IPS-15b (cell line): ENCODE data around the gene GTF2A2.
"Not testable (repeated sequence)": the region's sequence is repeated elsewhere in the genome, so short reads cannot be mapped to it uniquely, and the experiment has no call there.

Experiments
- H3K27me3 ChIP-seq: one replicate; pipeline ENCODE4 v1.6.1; 2013; ENCODE audit warnings: low read length; ENCODE audit not compliant: control insufficient read depth, insufficient read depth
- H3K36me3 ChIP-seq: one replicate; pipeline ENCODE4 v1.6.1; 2013; ENCODE audit warnings: low read length; ENCODE audit not compliant: control insufficient read depth, insufficient read depth
- H3K4me1 ChIP-seq: one replicate; pipeline ENCODE4 v1.6.1; 2013; ENCODE audit warnings: mild to moderate bottlenecking, low read length; ENCODE audit not compliant: control insufficient read depth, insufficient read depth
- H3K4me3 ChIP-seq: one replicate; pipeline ENCODE4 v1.5.1; 2013; ENCODE audit warnings: low read depth, low read length
- H3K9ac ChIP-seq: one replicate; pipeline ENCODE4 v1.6.1; 2013; ENCODE audit warnings: low read depth, mild to moderate bottlenecking, low read length
- H3K9me3 ChIP-seq: one replicate; pipeline ENCODE4 v1.6.1; 2013; ENCODE audit warnings: mild to moderate bottlenecking, low read length; ENCODE audit not compliant: control insufficient read depth, insufficient read depth

The GTF2A2 gene

DNA sequence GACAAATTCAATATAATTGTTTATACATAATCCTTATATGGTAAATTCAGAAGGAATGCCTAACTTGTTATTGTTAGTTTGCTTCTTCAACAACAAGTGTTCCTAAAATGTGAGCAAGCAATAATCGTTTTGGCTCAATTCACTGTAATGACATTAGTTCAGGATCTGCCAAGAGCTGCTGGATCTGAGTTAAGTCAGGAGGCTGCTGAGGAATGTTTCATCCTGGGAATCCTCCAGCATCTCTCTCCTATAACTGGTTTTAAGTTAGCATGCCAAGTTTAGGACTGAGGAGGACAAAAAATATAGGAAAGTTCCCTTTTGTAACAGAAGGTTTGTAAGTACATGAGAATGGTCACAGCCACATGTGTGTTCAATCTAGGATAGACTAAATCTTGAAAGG is 4.9 kb upstream of the GTF2A2 start:
- H3K36me3 ChIP-seq, result no peaks in the 10 kb centered on the region

DNA sequence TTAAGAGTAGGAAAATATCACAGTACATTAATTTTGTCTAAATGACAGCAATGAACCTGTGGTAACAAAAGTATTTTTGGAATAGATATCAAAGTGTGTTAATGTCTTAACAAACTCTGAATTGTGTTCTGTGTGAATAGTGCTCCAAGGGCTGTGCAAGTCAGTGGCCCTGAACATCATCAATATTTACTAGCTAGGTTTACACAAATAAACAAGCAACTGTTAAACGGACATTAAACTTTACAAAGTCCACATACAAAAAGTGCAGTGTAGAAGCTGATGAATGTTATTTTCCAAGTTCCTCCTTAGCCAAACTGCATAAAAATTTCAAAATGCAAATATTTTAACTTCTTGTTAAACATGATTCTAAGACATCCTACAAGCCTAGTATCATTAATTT is 2.1 kb upstream of the GTF2A2 start:
- H3K9ac ChIP-seq, result no peak overlapping the region
- H3K4me3 ChIP-seq, result no peak overlapping the region
- H3K27me3 ChIP-seq, result no peaks in the 10 kb centered on the region
- no peaks in the 10 kb centered on the region for H3K9me3 ChIP-seq
- H3K4me1 ChIP-seq, result peaks cover 3% of the 10 kb centered on the region
- H3K36me3 ChIP-seq, result no peaks in the 10 kb centered on the region

More for the DNA sequence above, 4.9 kb upstream of the GTF2A2 start:
- Histone ChIP-seq H3K27me3 (no peaks in the 10 kb centered on the region), H3K9ac (no peak overlapping the region), H3K9me3 (no peaks in the 10 kb centered on the region), H3K4me3 (no peak overlapping the region), H3K4me1 (no peaks in the 10 kb centered on the region)

DNA sequence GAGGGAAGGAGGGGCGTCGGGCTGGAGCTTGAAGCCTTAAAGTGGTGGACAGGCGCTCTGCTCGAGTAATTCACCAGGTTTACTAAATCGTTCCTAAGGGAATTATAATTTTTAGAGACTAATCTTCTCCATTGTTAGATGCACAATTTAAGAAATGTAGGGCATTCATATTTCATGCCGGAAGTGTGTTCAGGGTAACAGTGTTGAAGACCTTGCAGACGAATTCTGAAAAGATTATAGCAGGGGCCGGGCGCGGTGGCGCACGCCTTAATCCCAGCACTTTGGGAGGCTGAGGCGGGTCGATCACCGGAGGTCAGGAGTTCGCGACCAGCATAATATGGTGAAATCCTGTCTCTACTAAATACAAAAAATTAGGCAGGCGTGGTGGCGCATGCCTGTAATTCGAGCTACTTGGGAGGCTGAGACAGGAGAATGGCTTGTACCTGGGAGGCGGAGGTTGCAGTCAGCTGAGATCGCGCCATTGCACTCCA is 365 bp upstream of the GTF2A2 start:
- H3K4me1 ChIP-seq, result peaks cover 3% of the 10 kb centered on the region
- H3K9ac ChIP-seq, result no peak overlapping the region
- peaks cover 2% of the 10 kb centered on the region for H3K36me3 ChIP-seq
- no peaks in the 10 kb centered on the region for H3K9me3 ChIP-seq
- peak overlapping the region; percentile 79 for H3K4me3 ChIP-seq
- no peaks in the 10 kb centered on the region for H3K27me3 ChIP-seq

DNA sequence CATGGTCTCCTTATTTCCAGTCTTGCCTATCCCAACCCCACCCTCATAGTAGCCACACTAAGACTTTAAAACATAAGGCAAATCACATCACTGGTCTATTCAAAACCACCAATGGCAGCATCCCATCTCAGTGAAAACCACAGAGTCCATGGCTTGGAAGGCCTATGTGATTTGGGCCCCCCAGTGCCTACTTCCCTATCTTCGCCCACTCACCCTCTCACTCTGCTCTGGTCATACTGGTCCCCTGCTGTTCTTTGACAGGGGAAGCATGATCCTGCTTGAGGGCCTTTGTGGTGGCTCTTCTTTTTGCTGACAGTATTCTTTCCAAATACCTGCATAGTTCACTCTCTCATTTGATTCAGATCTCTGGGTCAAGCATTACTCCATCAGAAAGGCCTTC is 3.3 kb downstream of the GTF2A2 start:
- Histone ChIP-seq H3K27me3 (no peaks in the 10 kb centered on the region), H3K9ac (no peak overlapping the region), H3K4me1 (peaks cover 3% of the 10 kb centered on the region), H3K4me3 (no peak overlapping the region), H3K9me3 (no peaks in the 10 kb centered on the region), H3K36me3 (peaks cover 2% of the 10 kb centered on the region)

DNA sequence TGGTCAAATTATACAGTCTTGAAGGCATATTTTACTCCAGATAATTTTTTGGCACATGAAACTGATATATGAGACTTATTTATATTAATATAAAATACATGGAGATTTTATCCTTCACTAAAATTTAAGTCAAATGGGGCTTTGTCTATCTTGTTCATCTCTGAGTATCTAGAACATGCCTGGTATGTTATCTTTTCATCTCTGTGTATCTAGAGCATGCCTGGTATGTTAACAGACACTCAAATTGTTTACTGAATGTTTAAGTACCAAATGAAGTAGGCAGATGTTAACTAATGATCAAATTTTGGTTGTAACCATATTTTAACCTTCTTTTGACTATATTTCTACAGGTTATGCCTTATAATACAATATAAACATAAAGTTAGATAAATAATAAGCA is 7.7 kb downstream of the GTF2A2 start:
- H3K4me3 ChIP-seq, result no peak overlapping the region
- H3K27me3 ChIP-seq, result no peaks in the 10 kb centered on the region
- H3K36me3 ChIP-seq, result peaks cover 8% of the 10 kb centered on the region
- H3K4me1 ChIP-seq, result no peaks in the 10 kb centered on the region
- H3K9ac ChIP-seq, result no peak overlapping the region
- no peaks in the 10 kb centered on the region for H3K9me3 ChIP-seq

DNA sequence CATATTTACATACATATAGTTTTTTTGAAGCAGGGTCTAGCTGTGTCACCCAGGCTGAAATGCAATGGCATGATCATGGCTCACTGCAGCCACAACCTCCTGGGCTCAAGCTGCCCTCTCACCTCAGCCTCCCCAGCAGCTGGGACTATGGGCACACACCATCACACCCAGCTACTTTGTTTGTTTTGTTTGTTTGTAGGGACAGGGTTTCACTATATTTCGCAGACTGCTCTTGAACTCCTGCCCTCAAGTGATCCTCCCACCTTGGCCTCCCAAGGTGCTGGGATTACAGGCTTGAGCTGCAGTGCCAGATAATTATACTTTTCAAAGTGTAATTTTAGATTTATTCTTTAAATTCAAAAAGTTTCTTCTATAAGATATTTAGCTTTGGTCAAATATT is 10.2 kb downstream of the GTF2A2 start:
- Histone ChIP-seq H3K9ac (no peak overlapping the region), H3K4me1 (no peaks in the 10 kb centered on the region), H3K36me3 (peaks cover 6% of the 10 kb centered on the region), H3K27me3 (no peaks in the 10 kb centered on the region), H3K4me3 (no peak overlapping the region), H3K9me3 (no peaks in the 10 kb centered on the region)

DNA sequence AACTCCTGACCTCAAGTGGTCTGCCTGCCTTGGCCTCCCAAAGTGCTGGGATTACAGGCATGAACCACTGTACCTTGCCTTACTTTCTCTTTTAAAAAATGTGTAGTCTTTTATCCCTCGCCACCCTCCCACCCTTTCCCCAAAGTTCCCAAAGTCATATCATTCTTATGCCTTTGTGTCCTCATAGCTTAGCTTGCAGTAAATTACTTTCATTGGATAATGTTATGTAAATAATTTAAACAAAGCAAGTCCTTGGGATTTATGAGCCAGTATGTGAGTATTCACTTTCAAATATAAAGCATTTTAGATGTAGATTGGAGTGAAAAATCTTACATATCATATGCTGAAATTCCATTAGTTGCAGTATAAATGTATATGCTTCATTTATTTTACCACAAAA is 11.0 kb downstream of the GTF2A2 start:
- Histone ChIP-seq H3K4me3 (no peak overlapping the region), H3K9me3 (no peaks in the 10 kb centered on the region), H3K9ac (no peak overlapping the region), H3K4me1 (no peaks in the 10 kb centered on the region), H3K27me3 (no peaks in the 10 kb centered on the region), H3K36me3 (peaks cover 6% of the 10 kb centered on the region)

DNA sequence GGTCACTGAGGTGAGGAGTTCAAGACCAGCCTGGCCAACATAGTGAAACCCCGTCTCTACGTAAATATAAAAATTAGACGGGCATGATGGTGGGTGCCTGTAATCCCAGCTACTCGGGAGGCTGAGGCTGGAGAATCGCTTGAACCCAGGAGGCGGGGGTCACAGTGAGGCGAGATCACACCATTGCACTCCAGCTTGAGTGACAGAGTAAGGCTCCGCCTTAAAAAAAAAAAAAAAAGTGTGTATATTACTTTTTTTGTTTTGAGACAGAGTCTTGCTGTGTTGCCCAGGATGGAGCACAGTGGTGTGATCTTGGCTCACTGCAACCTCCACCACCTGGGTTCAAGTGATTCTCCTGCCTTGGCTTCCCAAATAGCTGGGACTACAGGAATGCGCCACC is 11.5 kb downstream of the GTF2A2 start:
- H3K9me3 ChIP-seq, H3K27me3 ChIP-seq, H3K9ac ChIP-seq, H3K4me3 ChIP-seq, H3K36me3 ChIP-seq, H3K4me1 ChIP-seq: not testable (repeated sequence)

DNA sequence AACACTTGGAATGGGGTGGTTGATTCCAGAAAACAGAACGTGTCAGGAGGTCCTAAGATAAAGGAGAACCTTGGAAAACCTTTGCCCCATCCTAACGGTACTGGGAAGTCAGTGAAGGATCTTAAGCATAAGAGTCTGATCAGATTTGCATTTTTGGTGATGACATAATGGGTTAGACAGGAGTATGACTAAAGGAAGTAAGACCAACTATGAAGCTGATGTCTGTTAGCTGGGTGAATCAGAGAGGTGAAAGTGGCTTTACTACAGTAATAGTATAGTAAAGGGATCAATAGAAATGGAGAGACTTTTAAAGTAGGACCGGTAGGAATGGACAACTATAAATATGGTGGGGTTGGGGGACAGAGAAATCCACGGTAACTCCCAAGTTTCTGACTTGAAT is 12.6 kb downstream of the GTF2A2 start:
- H3K4me3 ChIP-seq, result no peak overlapping the region
- H3K4me1 ChIP-seq, result no peaks in the 10 kb centered on the region
- peaks cover 6% of the 10 kb centered on the region for H3K36me3 ChIP-seq
- H3K9ac ChIP-seq, result no peak overlapping the region
- H3K9me3 ChIP-seq, result no peaks in the 10 kb centered on the region
- no peaks in the 10 kb centered on the region for H3K27me3 ChIP-seq

DNA sequence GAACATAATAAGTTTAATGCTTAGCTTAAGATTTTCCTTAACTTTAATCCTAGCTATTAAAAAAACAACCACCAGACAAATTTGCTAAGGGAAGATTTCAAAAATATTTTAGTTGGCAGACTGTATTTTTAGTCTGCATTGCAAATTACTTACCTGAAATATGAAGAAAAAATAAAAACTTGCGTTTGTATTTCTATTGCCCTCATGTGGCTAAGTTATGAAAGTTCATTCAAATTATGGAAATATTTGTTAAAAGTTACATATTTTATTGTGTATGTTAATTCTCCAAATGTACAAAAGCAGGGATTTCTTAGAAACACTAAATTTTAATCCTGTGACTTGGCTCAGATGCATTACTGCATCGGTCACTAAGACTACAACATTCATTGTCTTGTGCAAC is 15.0 kb downstream of the GTF2A2 start:
- Histone ChIP-seq H3K9me3 (no peaks in the 10 kb centered on the region), H3K4me1 (no peaks in the 10 kb centered on the region), H3K4me3 (no peak overlapping the region), H3K9ac (no peak overlapping the region), H3K36me3 (peaks cover 6% of the 10 kb centered on the region), H3K27me3 (no peaks in the 10 kb centered on the region)

DNA sequence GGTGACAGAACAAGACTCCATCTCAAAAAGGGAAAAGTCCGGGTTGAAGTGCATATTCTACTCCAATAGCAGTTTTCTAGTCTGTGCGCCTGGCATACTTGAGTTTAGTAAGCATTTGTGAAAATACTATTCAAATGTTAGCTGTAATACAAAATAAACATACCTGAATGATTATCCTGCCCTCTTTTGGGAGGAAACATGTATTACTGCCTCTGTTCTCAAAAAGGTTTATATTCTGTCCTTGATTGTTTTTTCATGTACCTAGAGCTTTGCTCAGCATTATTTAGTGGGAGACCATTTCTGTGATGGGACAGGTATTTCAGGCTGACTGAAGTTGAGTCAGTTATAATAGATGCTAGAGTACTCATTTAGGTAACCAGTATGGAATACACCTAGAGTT is 19.8 kb downstream of the GTF2A2 start:
- not testable (repeated sequence) for H3K4me1 ChIP-seq, H3K4me3 ChIP-seq, H3K36me3 ChIP-seq, H3K9ac ChIP-seq, H3K27me3 ChIP-seq, H3K9me3 ChIP-seq

DNA sequence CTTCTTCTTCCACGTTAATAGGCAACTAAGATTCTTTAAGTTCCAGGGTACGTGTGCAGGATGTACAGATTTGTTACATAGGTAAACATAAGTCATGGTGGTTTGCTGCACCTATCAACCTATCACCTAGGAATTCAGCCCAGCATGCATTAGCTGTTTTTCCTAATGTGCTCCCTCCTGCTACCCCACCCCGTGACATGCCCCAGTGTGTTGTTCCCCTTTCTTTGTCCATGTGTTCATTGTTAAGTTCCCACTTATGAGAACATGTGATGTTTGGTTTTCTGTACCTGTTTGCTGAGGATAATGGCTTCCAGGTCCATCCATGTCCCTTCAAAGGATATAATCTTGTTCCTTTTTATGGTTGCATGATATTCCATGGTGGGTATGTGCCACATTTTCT is 21.1 kb downstream of the GTF2A2 start:
- Histone ChIP-seq H3K27me3 (no peaks in the 10 kb centered on the region), H3K4me3 (no peak overlapping the region), H3K9ac (no peak overlapping the region), H3K4me1 (no peaks in the 10 kb centered on the region), H3K9me3 (no peaks in the 10 kb centered on the region), H3K36me3 (no peaks in the 10 kb centered on the region)

DNA sequence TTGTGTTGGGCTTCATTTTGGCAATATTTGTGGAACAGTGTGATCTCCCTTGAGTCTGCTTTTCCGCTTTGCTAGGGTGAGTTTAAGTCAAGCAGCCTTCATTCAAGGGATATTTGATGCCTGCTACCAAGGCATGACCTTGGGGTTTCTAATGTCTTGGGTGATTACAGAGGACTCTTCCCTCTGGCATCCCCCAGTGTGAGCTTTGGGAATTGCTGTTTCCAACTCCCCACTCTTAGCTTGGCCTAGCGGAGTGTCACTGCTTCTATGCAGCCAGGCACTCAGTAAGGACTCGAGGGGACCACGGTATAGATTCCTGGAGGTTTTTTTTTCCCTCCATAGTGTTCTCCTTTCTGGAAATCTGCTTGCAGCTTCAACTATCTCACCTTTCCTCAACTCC is 24.6 kb downstream of the GTF2A2 start:
- no peaks in the 10 kb centered on the region for H3K9me3 ChIP-seq
- H3K4me3 ChIP-seq, result no peak overlapping the region
- no peak overlapping the region for H3K9ac ChIP-seq
- H3K27me3 ChIP-seq, result no peaks in the 10 kb centered on the region
- no peaks in the 10 kb centered on the region for H3K36me3 ChIP-seq
- no peaks in the 10 kb centered on the region for H3K4me1 ChIP-seq
